ENCODE results near the gene TMEM120B.
"Not testable (repeated sequence)": the region's sequence is repeated elsewhere in the genome, so short reads cannot be mapped to it uniquely, and the experiment has no call there.

The TMEM120B gene

DNA sequence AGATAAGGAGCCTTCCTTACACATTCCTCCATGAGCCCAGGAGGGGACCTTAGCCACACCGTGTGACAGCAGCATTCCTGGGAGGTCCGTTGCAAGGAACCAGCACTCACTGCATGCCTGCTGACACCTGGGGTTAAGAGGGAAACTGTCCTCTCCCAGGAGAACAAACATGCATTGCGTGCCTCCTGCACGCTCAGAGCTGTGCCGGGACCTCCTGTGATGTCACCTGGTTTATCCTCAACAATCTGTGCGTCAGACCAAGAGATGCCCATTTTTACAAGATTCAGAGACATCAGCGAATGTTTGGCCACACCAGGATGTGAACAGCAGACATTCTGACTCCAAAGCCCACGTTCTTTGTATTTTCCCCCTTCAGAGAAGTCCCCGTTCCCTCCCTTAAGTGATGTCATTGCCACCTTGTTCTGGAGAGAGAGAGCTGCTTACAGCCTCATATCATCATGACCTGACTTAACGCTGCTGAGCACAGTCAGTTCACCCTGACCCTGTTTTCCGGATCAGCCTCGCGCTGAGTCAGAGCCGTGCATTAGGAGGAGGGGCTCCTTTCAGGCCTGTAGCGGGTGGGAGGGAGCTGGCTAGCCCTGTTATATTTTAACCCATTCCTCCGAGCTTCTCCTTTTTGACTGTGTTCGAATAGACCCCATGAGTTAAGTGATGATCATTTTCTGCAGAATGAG, 36.2 kb downstream of the TMEM120B start:
- no peak for DNase-seq

DNA sequence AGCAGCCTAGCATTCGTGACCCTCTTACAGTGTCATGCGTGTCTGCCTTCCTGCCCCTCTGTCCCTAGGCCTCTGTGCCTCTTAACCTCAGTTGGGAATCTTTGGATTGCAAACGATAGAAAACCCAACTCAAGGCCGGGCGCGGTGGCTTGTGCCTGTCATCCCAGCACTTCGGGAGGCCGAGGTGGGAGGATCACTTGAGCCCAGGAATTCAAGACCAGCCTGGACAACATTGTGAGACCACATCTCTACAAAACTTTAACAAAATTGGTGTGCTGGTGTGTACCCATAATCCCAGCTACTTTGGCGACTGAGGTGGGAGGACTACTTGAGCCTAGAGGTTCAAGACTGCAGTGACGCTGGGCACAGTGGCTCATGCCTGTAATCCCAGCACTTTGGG, 36.7 kb downstream of the TMEM120B start:
- no peak for DNase-seq

GRCh38 chr12:121750507-121750955, 38.0 kb downstream of the TMEM120B start:
- DNase-seq, result no peak

DNA sequence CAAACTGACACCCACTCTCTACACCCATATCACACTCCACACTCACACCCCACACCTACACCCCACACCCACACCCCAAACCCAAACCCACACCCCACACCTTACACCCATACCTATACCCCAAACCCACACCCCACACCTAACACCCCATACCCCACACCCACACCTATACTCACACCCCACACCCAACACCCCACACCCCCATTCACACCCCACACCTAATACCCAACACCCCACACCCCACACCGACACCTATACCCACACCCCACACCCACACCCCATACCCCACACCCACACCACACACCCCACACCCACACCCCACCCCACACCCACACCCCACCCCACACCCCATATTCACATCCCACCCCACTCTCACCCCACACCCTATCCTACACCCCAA, 38.5 kb downstream of the TMEM120B start:
- no peak for DNase-seq

DNA sequence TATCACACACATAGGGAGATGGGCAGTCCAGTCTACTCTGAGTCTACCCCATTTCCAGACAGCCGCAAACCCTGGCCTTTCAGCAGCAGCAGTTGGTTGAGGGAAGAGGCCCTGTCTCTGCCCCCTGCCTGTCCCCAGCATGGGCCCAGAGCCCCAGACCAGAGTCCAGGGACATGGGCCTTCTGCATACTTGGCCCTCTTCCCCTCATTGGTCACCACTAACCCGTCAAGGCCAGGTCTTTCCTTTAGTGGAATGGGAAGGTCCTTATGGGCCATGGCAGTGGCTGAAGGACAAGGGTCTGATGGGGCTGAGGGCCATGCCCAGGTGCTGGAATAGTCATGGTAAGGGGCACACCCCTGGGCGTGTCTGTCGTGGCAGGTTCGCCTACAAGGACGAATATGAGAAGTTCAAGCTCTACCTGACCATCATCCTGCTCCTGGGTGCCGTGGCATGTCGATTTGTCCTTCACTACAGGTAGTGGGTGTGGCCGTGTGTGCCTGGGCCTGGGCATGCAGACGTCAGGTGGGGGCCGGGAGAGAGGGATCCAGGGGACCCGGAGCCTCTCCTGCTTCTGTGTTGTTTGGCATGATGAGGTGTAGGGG, 39.3 kb downstream of the TMEM120B start:
- no peak for DNase-seq

- DNase-seq, result no peak
Measured at GRCh38 chr12:121753844-121754264, 41.3 kb downstream of the TMEM120B start.

GRCh38 chr12:121754836-121755235, 42.3 kb downstream of the TMEM120B start:
- DNase-seq, result no peak

DNA sequence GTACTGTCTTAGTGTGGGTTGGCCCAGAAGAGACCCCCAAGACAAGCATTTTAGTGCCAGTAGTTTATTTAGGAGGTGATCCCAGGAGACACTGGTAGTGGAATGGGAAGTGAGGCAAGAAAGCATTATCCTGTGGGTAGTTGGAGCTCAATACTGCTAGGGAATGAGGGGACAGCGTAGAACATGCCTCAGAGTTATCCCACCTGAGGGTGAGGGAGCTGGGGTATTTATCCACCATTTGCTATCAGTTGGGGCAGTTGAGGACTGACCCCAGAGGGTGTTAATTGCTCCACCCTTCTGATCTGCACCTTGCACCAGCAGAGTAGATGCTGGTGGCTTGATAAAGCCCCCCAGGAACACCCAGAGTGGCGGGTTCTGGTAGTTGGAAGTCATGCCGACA, 43.0 kb downstream of the TMEM120B start:
- no peak for DNase-seq

DNA sequence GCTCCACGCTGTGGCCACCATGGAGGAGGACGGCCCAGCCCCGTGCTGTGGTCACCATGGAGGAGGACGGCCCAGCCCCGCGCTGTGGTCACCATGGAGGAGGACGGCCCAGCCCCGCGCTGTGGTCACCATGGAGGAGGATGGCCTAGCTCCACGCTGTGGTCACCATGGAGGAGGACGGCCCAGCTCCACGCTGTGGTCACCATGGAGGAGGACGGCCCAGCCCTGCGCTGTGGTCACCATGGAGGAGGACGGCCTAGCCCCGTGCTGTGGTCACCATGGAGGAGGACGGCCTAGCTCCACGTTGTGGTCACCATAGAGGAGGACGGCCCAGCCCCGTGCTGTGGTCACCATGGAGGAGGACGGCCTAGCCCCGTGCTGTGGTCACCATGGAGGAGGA, 46.0 kb downstream of the TMEM120B start:
- not testable (repeated sequence) for DNase-seq

GRCh38 chr12:121762269-121762668, 49.7 kb downstream of the TMEM120B start:
- DNase-seq, result no peak

GRCh38 chr12:121764808-121765207, 52.3 kb downstream of the TMEM120B start:
- no peak for DNase-seq

DNA sequence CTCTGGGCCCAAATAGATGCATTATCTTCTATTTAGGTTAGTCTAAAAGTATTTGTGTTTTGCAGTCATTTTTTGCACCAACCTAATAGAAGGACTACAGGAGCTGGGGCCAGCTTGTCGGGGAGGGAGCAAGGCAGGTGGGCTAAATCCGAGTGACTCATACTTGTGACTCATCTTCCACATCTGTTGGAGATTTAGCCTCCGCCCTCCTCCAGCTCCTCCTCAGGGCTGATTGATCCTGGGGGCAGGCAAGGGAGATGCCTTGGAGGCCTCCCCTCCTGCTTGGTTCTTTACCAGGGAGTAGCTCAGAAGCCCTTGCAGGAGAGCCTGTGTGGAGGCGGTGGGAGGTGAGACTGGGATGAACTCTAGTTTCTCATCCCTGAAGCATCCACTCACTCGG, 53.0 kb downstream of the TMEM120B start:
- DNase-seq, result no peak

DNA sequence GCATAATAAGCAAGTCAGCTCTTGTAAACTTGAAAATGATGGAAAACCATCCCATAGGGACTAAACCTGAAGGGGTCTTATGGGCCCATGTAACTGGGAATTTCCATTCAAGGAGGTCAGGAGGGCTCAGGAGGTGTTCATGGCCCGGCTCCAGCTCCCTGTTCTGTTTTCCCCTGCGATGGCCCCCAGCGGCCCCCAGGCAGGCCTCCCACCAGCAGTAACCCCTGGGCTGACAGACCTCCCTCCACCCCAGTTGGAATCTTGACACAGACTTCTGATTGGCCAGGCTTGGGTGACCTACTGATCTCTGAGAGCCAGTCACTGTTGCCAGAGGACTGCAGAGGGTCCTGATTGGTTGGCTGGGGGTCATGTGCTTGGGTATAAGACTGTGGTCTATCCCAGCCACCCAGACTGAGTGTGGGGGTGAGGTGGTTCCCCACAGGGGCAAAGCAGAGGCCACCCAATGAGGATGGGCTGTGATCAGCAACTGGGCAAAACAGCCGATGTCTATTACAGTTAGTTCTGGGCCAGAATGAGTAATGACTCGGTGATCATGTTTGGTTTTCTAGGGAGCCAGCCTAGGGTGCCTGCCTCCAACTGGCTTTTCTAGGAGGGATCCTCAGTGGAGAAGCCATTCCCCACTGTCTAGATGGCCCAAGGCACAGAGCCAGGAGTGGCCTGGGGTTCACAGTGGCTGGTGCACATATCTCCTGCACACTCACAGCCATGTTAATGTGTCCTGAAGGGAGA, 53.9 kb downstream of the TMEM120B start:
- DNase-seq, result no peak

DNA sequence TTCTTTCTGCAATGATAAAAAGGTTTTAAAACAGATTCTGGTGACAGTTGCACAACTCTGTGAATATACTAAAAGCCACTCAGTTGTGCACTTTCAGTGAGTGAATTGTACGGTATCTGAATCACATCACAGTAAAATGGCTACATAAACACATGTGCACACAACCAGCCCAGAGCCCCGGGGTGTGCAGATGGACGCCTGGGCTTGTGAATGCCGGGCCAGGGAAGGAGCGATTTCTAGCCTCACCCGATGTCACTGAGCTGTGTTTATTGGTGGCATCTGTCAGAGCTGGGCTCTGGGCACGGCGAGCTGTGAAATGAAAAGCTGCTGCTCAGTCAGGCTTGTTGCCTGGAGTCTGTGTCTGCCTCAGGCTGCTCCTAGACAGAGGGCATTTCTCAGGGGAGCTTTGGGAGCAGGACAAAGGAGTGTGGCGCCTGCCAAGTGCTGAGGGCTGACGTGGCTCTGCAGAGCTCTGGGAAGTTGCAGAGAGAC, 55.0 kb downstream of the TMEM120B start:
- DNase-seq, result no peak

- no peak for DNase-seq
Measured at GRCh38 chr12:121769297-121769830, 56.8 kb downstream of the TMEM120B start.

- DNase-seq, result no peak
Measured at GRCh38 chr12:121769831-121770301, 57.3 kb downstream of the TMEM120B start.

- no peak for DNase-seq
Measured at GRCh38 chr12:121770388-121770787, 57.8 kb downstream of the TMEM120B start.

- DNase-seq, result no peak
Measured at GRCh38 chr12:121770813-121771625, 58.5 kb downstream of the TMEM120B start.

DNA sequence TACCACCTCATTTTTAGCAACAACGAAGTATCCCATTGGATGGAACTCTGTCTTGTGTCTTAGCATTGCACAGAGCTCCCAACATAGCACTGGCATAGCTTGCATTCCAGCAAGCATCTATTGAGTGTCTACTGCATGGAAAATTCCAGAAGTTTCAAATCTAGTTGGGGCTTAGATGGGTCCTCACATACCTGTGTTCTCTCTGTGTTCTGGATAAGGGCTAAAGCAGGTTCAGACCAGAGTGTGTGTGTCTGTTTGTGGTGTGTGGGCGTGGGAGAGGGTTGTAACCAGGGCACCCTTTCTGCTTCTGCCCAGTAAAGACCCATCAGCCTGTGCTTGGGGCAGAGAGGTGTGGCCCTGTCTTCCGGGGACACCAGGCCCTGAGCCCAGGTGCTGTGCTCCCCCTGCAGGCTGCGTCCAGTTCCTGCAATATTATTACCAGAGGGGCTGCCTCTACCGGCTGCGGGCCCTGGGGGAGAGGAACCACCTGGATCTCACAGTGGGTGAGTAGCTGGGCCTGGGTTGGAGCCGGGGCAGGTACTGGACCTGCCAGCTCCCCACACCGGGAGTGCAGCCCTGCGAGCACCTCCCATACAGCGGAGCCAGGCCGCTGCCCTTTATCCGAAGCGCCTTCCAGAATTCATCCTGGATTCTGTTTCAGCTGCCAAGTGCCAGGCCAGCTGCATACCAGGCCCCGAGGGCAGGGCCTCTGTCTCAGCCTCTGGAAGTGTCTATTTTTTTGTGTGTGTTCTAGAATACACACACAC, 60.6 kb downstream of the TMEM120B start:
- DNase-seq, result peak; percentile 39

- no peak for DNase-seq
Measured at GRCh38 chr12:121774968-121775474, 62.5 kb downstream of the TMEM120B start.

- no peak for DNase-seq
Measured at GRCh38 chr12:121775501-121775900, 62.9 kb downstream of the TMEM120B start.
